PC-9 (cell line): ENCODE measurements around the gene CD84. TPM values are rescaled to one million over a fixed set of nuclear protein-coding genes. Genes with fewer than 3 reads are reported as not detected.
A peak's percentile ranks its signal among the peaks of the same experiment; 100 is the strongest.
"Not testable (repeated sequence)": the region's sequence is repeated elsewhere in the genome, so short reads cannot be mapped to it uniquely, and the experiment has no call there.

Experiments used
- Bru-seq: library from RNA; stranded (reverse); fragments of 400-500 nt; gene quantifications from one replicate; lab custom pipeline; 2021; lab: Mats Ljungman, UMichigan
- BruChase-seq, 2 experiments: library from RNA; stranded (reverse); fragments of 400-500 nt; gene quantifications; one replicate each; lab custom pipeline; 2021; lab: Mats Ljungman, UMichigan
- BruUV-seq: library from RNA; stranded (reverse); fragments of 400-500 nt; replicated peaks from 2 replicates; lab custom pipeline; 2021; lab: Mats Ljungman, UMichigan
- CTCF ChIA-PET: fragments of 300-600 bp; sonication (Branson Sonifier 250); formaldehyde crosslinking; loops from one replicate; lab custom pipeline; 2022; ENCODE audit warnings: antibody characterized with exemption; lab: Charles Lee
- POLR2A ChIA-PET: fragments of 300-600 bp; sonication (Branson Sonifier 250); formaldehyde crosslinking; loops from one replicate; lab custom pipeline; 2022; ENCODE audit warnings: antibody characterized with exemption; ENCODE audit not compliant: unreplicated experiment; lab: Charles Lee
- DNase-seq, 2 experiments: peaks; one replicate each; pipeline versions ENCODE4 v3.0.0 to v3.0.0-alpha.2; 2015 to 2022; ENCODE audit warnings: mixed read lengths in 1 of 2
- H2AFZ ChIP-seq: fragments of 200-600 bp; sonication (generic); 2 replicates; pipeline ENCODE4 v1.8.1; 2017; ENCODE audit warnings: antibody characterized with exemption
- H3F3A ChIP-seq: fragments of 200-600 bp; sonication (generic); 2 replicates; pipeline ENCODE4 v1.8.1; 2017; ENCODE audit warnings: antibody characterized with exemption, mild to moderate bottlenecking, low read depth; ENCODE audit not compliant: insufficient read depth
- H3K27ac ChIP-seq: fragments of 200-600 bp; sonication (generic); 2 replicates; pipeline ENCODE4 v1.6.1; 2016; ENCODE audit warnings: mixed run types
- H3K27me3 ChIP-seq: fragments of 200-600 bp; sonication (generic); 2 replicates; pipeline ENCODE4 v1.6.1; 2016; ENCODE audit warnings: low read depth, mixed run types; ENCODE audit not compliant: insufficient read depth
- H3K36me3 ChIP-seq: fragments of 200-600 bp; sonication (generic); 2 replicates; pipeline ENCODE4 v1.6.1; 2016; ENCODE audit warnings: low read depth, mixed run types
- H3K4me1 ChIP-seq: fragments of 200-600 bp; sonication (generic); replicated peaks from 2 replicates; pipeline ENCODE4 v1.6.1; 2016; ENCODE audit warnings: mixed run types; ENCODE audit not compliant: insufficient read depth
- H3K4me2 ChIP-seq: fragments of 200-600 bp; sonication (generic); 2 replicates; pipeline ENCODE4 v1.6.1; 2017; ENCODE audit warnings: mixed run types
- H3K4me3 ChIP-seq: fragments of 200-600 bp; sonication (generic); 2 replicates; pipeline ENCODE4 v1.6.1; 2016; ENCODE audit warnings: mixed run types
- H3K79me2 ChIP-seq: fragments of 200-600 bp; sonication (generic); 2 replicates; pipeline ENCODE4 v1.6.1; 2017; ENCODE audit warnings: low read depth, mixed run types
- H3K9me2 ChIP-seq: fragments of 200-600 bp; sonication (generic); 2 replicates; pipeline ENCODE4 v1.8.1; 2017; ENCODE audit warnings: mild to moderate bottlenecking; ENCODE audit not compliant: insufficient read depth
- H3K9me3 ChIP-seq: fragments of 200-600 bp; sonication (generic); 2 replicates; pipeline ENCODE4 v1.8.1; 2016; ENCODE audit warnings: low read depth; ENCODE audit not compliant: insufficient read depth
- H4K20me1 ChIP-seq: fragments of 200-600 bp; sonication (generic); 2 replicates; pipeline ENCODE4 v1.8.1; 2017; ENCODE audit not compliant: insufficient read depth
- EZH2 ChIP-seq: fragments of 200-600 bp; sonication (generic); IDR thresholded peaks from 2 replicates; pipeline ENCODE4 v1.8.0; 2017; ENCODE audit warnings: antibody characterized with exemption, low read depth
- intact Hi-C: fragments of 100-400 bp; cut with micrococcal nuclease; formaldehyde crosslinking; loops from one replicate; pipeline ENCODE4 v1.10.0; 2022; ENCODE audit not compliant: unreplicated experiment
- long read RNA-seq: library from polyadenylated mRNA; stranded (forward); transcript quantifications from one replicate; pipeline ENCODE4 v2.0.0, GENCODE V29; 2022
- total RNA-seq: library from RNA; stranded (reverse); gene quantifications from 2 replicates; pipeline ENCODE4 v1.2.3, GENCODE V29; 2021
- TF ChIP-seq, protein P1 (sequence below): fragments of 200-600 bp; sonication (generic); conservative IDR thresholded peaks from 2 replicates; pipeline ENCODE4 v1.6.1; 2017; ENCODE audit warnings: mixed run types, antibody characterized with exemption, mild to moderate bottlenecking, moderate library complexity

Gene CD84, protein sequence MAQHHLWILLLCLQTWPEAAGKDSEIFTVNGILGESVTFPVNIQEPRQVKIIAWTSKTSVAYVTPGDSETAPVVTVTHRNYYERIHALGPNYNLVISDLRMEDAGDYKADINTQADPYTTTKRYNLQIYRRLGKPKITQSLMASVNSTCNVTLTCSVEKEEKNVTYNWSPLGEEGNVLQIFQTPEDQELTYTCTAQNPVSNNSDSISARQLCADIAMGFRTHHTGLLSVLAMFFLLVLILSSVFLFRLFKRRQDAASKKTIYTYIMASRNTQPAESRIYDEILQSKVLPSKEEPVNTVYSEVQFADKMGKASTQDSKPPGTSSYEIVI
- total RNA-seq = not detected in 2 replicates
- percentile 4 among the genes with signal in this experiment for Bru-seq, nascent RNA
- BruChase-seq, experiment 1, labeled RNA remaining after a 2-hour chase = not detected
- BruChase-seq, experiment 2, labeled RNA remaining after a 6-hour chase = percentile 7 among the genes with signal in this experiment
- long read RNA-seq = 0 reads

GRCh38 chr1:160579216-160579701 lies at the start of gene CD84:
CD84 (minus strand) TSS chr1:160579496; CDS start chr1:160579437, 59 bp downstream.
- DNase-seq = no peak
- Histone ChIP-seq H3K79me2 (no peaks in the 10 kb centered on the region), H3K9me3 (no peaks in the 10 kb centered on the region), H3K4me3 (no peak within 1 kb of the TSS), H3K4me2 (no peak within 1 kb of the TSS), H3K27ac (no peak within 1 kb of the TSS), H2AFZ (no peak within 1 kb of the TSS), H3K4me1 (no peaks in the 10 kb centered on the region), H4K20me1 (no peaks in the 10 kb centered on the region), H3K27me3 (peaks cover 10% of the 10 kb centered on the region; the same call in 1 of the 2 replicates), H3K9me2 (no peaks in the 10 kb centered on the region), H3K36me3 (no peaks in the 10 kb centered on the region), H3F3A (no peaks in the 10 kb centered on the region)
- ChIA-PET CTCF (no interaction called here), POLR2A (no interaction called here)
- intact Hi-C loops = no loop called here
- no peak for TF ChIP-seq EZH2
- TF ChIP-seq, protein P1, sequence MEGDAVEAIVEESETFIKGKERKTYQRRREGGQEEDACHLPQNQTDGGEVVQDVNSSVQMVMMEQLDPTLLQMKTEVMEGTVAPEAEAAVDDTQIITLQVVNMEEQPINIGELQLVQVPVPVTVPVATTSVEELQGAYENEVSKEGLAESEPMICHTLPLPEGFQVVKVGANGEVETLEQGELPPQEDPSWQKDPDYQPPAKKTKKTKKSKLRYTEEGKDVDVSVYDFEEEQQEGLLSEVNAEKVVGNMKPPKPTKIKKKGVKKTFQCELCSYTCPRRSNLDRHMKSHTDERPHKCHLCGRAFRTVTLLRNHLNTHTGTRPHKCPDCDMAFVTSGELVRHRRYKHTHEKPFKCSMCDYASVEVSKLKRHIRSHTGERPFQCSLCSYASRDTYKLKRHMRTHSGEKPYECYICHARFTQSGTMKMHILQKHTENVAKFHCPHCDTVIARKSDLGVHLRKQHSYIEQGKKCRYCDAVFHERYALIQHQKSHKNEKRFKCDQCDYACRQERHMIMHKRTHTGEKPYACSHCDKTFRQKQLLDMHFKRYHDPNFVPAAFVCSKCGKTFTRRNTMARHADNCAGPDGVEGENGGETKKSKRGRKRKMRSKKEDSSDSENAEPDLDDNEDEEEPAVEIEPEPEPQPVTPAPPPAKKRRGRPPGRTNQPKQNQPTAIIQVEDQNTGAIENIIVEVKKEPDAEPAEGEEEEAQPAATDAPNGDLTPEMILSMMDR = no peak
- BruUV-seq = no TSS peak

DNA sequence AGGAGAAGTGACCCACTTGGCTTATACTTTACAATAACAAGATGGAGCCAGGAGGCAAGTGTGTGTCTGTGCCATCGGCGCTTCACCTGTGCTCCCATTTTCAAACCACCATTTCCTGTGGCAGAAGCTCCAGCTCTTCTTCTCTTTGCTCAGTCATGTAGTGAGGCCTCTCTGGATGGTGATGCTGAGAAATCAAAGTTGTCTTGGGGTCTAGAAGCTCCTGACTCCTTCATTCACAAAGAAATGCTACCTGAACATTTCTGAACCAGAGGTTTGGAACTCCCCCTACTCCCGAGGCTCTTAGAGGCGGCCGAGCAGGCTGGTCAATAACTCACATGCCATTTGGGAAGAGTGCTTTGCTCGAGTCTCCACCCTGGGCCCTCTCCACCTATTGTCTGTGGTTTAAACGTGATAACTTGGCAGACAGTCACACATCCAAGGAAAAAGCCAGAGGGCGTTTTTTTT lies 49.5 kb upstream of the CD84 start:
- H3K27me3 ChIP-seq = peaks cover 47% of the 10 kb centered on the region; the same call in 1 of the 2 replicates
- TF ChIP-seq EZH2 = no peak
- TF ChIP-seq, protein P1 = no peak

DNA sequence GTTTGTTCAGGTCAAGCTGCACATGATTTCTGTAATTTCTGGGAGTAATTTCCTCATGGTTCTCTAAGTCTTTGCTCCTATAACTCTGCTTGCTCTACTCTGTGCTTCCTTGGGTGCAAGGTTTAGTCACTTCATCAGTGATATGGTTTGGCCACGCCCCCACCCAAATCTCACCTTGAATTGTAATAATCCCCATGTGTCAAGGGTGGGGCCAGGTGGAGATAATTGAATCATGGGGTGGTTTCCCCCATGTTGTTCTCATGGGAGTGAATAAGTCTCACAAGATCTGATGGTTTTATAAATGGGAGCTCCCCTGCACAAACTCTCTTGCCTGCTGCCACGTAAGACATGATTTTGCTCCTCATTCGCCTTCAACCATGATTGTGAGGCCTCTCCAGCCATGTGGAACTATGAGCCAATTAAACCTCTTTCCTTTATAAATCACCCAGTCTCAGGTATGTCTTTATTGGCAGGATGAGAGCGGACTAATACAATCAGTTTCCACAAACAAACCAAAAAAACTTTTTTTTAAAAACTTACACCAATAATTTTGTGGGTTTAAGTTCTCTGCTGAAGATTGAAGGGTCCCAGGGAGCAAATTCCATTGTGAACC lies 48.5 kb upstream of the CD84 start:
- H3K4me3 ChIP-seq, POLR2A ChIA-PET, intact Hi-C loops, H3K4me1 ChIP-seq, H2AFZ ChIP-seq, CTCF ChIA-PET, H3K79me2 ChIP-seq, H3K36me3 ChIP-seq, H3K9me3 ChIP-seq, DNase-seq, H3K27ac ChIP-seq, H3F3A ChIP-seq, H3K9me2 ChIP-seq, H4K20me1 ChIP-seq, H3K4me2 ChIP-seq, BruUV-seq: not testable (repeated sequence)
- H3K27me3 ChIP-seq = peaks cover 58% of the 10 kb centered on the region; the same call in 1 of the 2 replicates

More for the DNA sequence above, 49.5 kb upstream of the CD84 start:
- no peak overlapping the region for H3K27ac ChIP-seq
- no peaks in the 10 kb centered on the region for H3F3A ChIP-seq
- no peaks in the 10 kb centered on the region for H3K9me3 ChIP-seq
- no peak overlapping the region for H2AFZ ChIP-seq
- no peaks in the 10 kb centered on the region for H3K79me2 ChIP-seq
- no TSS peak for BruUV-seq
- no peaks in the 10 kb centered on the region for H3K36me3 ChIP-seq
- DNase-seq = no peak
- intact Hi-C loops = no loop called here
- ChIA-PET POLR2A (no interaction called here), CTCF (no interaction called here)
- H3K4me1 ChIP-seq = no peaks in the 10 kb centered on the region
- H3K4me3 ChIP-seq = no peak overlapping the region
- H4K20me1 ChIP-seq = no peaks in the 10 kb centered on the region
- no peaks in the 10 kb centered on the region for H3K9me2 ChIP-seq
- H3K4me2 ChIP-seq = no peak overlapping the region
